OCI-LY1 (cell line): ENCODE data around the gene CLDN4.

Source experiments
- H2AFZ ChIP-seq: fragments of 200-600 bp; sonication (generic), shearing (Covaris generic); 2 replicates; pipeline ENCODE4 v1.6.0; 2014; ENCODE audit warnings: antibody characterized with exemption, mild to moderate bottlenecking, low read length
- H3F3A ChIP-seq: fragments of 200-600 bp; sonication (generic), shearing (Covaris generic); 2 replicates; pipeline ENCODE4 v1.6.0; 2014; ENCODE audit warnings: mild to moderate bottlenecking, antibody characterized with exemption, low read length, moderate library complexity; ENCODE audit not compliant: insufficient read depth
- H3K27ac ChIP-seq: fragments of 200-600 bp; sonication (generic); 2 replicates; pipeline ENCODE4 v1.5.1; 2014; ENCODE audit warnings: low read length, mixed run types, mild to moderate bottlenecking, low read depth; ENCODE audit not compliant: poor library complexity, severe bottlenecking
- H3K27me3 ChIP-seq: fragments of 200-600 bp; sonication (generic); 2 replicates; pipeline ENCODE4 v1.6.0; 2014; ENCODE audit warnings: antibody characterized with exemption, mild to moderate bottlenecking, low read length, moderate library complexity; ENCODE audit not compliant: insufficient read depth
- H3K36me3 ChIP-seq: fragments of 200-600 bp; sonication (generic); 2 replicates; pipeline ENCODE4 v1.6.1; 2014; ENCODE audit warnings: mild to moderate bottlenecking, antibody characterized with exemption, low read length, moderate library complexity, mixed read lengths; ENCODE audit not compliant: insufficient read depth
- H3K4me1 ChIP-seq: fragments of 200-600 bp; sonication (generic); 2 replicates; pipeline ENCODE4 v1.5.1; 2014; ENCODE audit warnings: mild to moderate bottlenecking, low read length, moderate library complexity; ENCODE audit not compliant: insufficient read depth, severe bottlenecking
- H3K4me2 ChIP-seq: fragments of 200-600 bp; sonication (generic), shearing (Covaris generic); 2 replicates; pipeline ENCODE4 v1.6.1; 2014; ENCODE audit warnings: low read length
- H3K4me3 ChIP-seq: fragments of 200-600 bp; sonication (generic); 2 replicates; pipeline ENCODE4 v1.5.1; 2014; ENCODE audit warnings: low read length, low read depth, mild to moderate bottlenecking, mixed read lengths; ENCODE audit not compliant: poor library complexity, severe bottlenecking
- H3K79me2 ChIP-seq: fragments of 200-600 bp; shearing (Covaris generic); 2 replicates; pipeline ENCODE4 v1.6.1; 2016; ENCODE audit warnings: mixed run types, low read length, mixed read lengths; ENCODE audit not compliant: insufficient read depth
- H3K9ac ChIP-seq: fragments of 200-600 bp; sonication (generic), shearing (Covaris generic); 2 replicates; pipeline ENCODE4 v1.6.1; 2014; ENCODE audit warnings: mild to moderate bottlenecking, low read length, mixed read lengths
- H3K9me2 ChIP-seq: fragments of 200-600 bp; sonication (generic), shearing (Covaris generic); 2 replicates; pipeline ENCODE4 v1.6.1; 2014; ENCODE audit warnings: low read depth, mild to moderate bottlenecking, low read length, mixed read lengths
- H3K9me3 ChIP-seq: fragments of 200-600 bp; shearing (Covaris generic); 2 replicates; pipeline ENCODE4 v1.6.1; 2014; ENCODE audit warnings: low read length, mixed read lengths
- H4K20me1 ChIP-seq: fragments of 200-600 bp; sonication (generic), shearing (Covaris generic); 2 replicates; pipeline ENCODE4 v1.6.0; 2016; ENCODE audit warnings: mild to moderate bottlenecking, low read length; ENCODE audit not compliant: insufficient read depth
- EZH2 ChIP-seq: fragments of 200-600 bp; sonication (generic), shearing (Covaris generic); IDR thresholded peaks from 2 replicates; pipeline ENCODE4 v1.8.0; 2017; ENCODE audit warnings: borderline replicate concordance, mixed run types, mild to moderate bottlenecking, antibody characterized with exemption, low read length, moderate library complexity, mixed read lengths
- TF ChIP-seq, protein P1 (sequence below): fragments of 200-600 bp; sonication (generic), shearing (Covaris generic); IDR thresholded peaks from 2 replicates; pipeline ENCODE4 v1.5.1; 2017; ENCODE audit warnings: mild to moderate bottlenecking, antibody characterized with exemption, low read length, moderate library complexity, mixed read lengths

Gene CLDN4

DNA sequence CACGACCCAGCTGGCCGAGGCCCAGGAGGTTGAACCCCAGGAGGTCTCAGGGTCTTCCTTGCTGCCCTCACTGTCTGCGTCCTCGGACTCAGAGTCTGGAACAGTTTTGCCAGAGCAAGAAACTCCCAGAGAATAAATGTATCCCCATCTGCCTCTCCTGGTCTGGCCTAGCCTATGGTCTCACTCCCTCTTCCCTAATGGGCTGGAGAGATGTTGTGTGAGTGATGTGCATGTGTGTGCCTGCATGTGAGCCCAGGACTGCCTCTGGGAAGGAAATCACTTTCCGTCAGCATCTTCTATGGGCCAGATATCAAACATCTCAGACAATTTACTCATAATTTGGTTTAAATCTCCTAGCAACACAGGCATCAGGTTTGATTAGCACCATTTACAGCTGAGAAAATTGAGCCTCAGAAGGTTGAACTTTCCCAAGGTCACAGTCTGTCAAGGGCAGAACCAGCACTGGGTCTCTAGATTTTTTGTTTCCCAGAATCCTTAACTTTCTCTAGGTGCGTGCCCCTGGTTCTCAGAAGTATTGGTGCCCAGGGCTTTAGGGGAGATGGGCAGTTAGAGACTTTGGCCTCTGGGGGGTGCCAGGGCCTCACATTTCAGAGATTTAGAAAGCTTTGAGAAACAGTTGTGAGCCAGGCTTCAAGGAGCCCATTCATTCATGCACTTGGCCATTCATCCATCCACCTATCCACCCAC, 35.1 kb downstream of the CLDN4 start:
- no peak overlapping the region for H3K9ac ChIP-seq

DNA sequence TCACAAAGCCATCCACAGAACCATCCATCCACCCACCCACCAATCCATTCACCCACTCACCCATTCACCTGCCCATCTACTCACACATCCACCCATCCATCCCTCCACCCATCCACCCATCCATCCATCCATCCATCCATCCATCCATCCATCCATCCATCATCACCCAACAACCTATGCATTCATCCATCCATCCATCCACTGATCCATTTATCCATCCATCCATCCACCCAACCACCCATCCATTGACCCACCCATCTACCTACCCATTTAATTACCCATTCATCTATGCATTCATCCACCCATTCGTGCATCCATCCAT, 35.6 kb downstream of the CLDN4 start:
- Histone ChIP-seq H3F3A (no peaks in the 10 kb centered on the region), H3K27me3 (peaks cover 9% of the 10 kb centered on the region; the same call in 1 of the 2 replicates), H3K9me2 (no peaks in the 10 kb centered on the region), H3K4me2 (no peak overlapping the region), H3K9ac (no peak overlapping the region), H4K20me1 (no peaks in the 10 kb centered on the region), H3K27ac (no peak overlapping the region), H3K9me3 (no peaks in the 10 kb centered on the region), H3K4me3 (no peak overlapping the region), H3K4me1 (no peaks in the 10 kb centered on the region), H3K36me3 (no peaks in the 10 kb centered on the region), H3K79me2 (no peaks in the 10 kb centered on the region), H2AFZ (no peak overlapping the region)
- no peak for TF ChIP-seq EZH2
- TF ChIP-seq, protein P1, sequence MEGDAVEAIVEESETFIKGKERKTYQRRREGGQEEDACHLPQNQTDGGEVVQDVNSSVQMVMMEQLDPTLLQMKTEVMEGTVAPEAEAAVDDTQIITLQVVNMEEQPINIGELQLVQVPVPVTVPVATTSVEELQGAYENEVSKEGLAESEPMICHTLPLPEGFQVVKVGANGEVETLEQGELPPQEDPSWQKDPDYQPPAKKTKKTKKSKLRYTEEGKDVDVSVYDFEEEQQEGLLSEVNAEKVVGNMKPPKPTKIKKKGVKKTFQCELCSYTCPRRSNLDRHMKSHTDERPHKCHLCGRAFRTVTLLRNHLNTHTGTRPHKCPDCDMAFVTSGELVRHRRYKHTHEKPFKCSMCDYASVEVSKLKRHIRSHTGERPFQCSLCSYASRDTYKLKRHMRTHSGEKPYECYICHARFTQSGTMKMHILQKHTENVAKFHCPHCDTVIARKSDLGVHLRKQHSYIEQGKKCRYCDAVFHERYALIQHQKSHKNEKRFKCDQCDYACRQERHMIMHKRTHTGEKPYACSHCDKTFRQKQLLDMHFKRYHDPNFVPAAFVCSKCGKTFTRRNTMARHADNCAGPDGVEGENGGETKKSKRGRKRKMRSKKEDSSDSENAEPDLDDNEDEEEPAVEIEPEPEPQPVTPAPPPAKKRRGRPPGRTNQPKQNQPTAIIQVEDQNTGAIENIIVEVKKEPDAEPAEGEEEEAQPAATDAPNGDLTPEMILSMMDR: no peak

More for the DNA sequence above, 35.1 kb downstream of the CLDN4 start:
- H4K20me1 ChIP-seq: no peaks in the 10 kb centered on the region
- no peaks in the 10 kb centered on the region for H3K36me3 ChIP-seq
- H3K4me3 ChIP-seq: no peak overlapping the region
- no peak overlapping the region for H3K4me2 ChIP-seq
- H3K27ac ChIP-seq: no peak overlapping the region
- H3K4me1 ChIP-seq: no peaks in the 10 kb centered on the region
- peaks cover 14% of the 10 kb centered on the region; the same call in 1 of the 2 replicates for H3K27me3 ChIP-seq
- no peaks in the 10 kb centered on the region for H3F3A ChIP-seq
- H2AFZ ChIP-seq: no peak overlapping the region
- TF ChIP-seq EZH2: no peak
- TF ChIP-seq, protein P1: peak; percentile 65
- no peaks in the 10 kb centered on the region for H3K79me2 ChIP-seq
- no peaks in the 10 kb centered on the region for H3K9me2 ChIP-seq
- H3K9me3 ChIP-seq: no peaks in the 10 kb centered on the region

DNA sequence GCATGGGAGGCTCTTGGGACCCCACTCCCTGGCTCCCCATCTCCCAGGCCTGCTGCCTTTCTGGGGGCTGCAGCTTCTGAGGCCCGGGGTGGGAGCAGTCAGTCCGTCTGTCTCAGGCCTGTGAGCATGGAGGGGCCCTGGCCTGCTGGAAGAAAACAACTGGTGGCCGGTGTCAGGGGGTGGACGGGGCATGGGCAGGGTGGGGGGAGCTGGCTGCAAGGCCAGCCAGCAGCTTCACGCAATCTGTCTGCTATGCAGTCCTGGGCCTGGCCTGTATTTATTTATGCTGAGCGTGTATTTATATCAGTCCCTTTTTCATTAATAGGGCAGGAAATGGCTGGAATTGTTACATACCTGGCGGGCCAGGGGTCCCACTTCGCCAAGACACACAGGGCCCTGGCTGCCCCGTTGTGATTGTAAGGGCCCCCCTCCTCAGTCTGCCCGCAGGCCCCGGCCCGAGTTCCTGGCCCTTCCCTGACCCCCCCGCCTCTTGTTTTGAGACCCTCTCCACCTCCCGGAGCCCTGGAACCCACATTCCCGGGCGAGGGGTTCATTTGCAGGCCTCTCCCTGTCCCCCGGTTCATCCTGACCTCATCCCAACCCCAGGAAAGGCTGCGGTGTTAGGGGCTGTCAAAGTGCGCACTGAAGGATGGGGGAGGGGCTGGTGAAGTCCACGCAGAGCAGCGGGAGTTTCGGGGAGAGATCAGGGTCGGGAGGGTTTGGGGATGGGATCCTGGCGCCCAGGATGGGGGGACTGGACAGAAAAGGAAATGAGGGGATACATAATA, 38.4 kb downstream of the CLDN4 start:
- no peak overlapping the region for H3K4me2 ChIP-seq
- H3K27me3 ChIP-seq: peaks cover 7% of the 10 kb centered on the region; the same call in 1 of the 2 replicates
- no peaks in the 10 kb centered on the region for H3K9me2 ChIP-seq
- no peaks in the 10 kb centered on the region for H3K4me1 ChIP-seq
- TF ChIP-seq, protein P1: no peak
- TF ChIP-seq EZH2: no peak
- H3F3A ChIP-seq: no peaks in the 10 kb centered on the region
- no peak overlapping the region for H3K27ac ChIP-seq
- H3K36me3 ChIP-seq: no peaks in the 10 kb centered on the region
- H3K9me3 ChIP-seq: no peaks in the 10 kb centered on the region
- H3K79me2 ChIP-seq: no peaks in the 10 kb centered on the region
- H2AFZ ChIP-seq: no peak overlapping the region
- H3K4me3 ChIP-seq: no peak overlapping the region
- no peak overlapping the region for H3K9ac ChIP-seq
- no peaks in the 10 kb centered on the region for H4K20me1 ChIP-seq
